HEK293T (cell line): Measurements from ENCODE around the gene GCNT1.
"Not testable (repeated sequence)": the region's sequence is repeated elsewhere in the genome, so short reads cannot be mapped to it uniquely, and the experiment has no call there.

Experiments used
- CTCF ChIA-PET: fragments of 350-600 bp; formaldehyde crosslinking; extraction: SDS; loops from one replicate; lab custom pipeline; 2021; ENCODE audit warnings: antibody characterized with exemption, inconsistent platforms; lab: Yijun Ruan, JAX
- POLR2A ChIA-PET: fragments of 350-600 bp; formaldehyde crosslinking; extraction: SDS; loops from one replicate; lab custom pipeline; 2020; ENCODE audit warnings: antibody characterized with exemption, inconsistent platforms; lab: Yijun Ruan, JAX
- DNase-seq: peaks from one replicate; pipeline ENCODE4 v3.0.0; 2012; ENCODE audit warnings: mixed read lengths; ENCODE audit errors: extremely low spot score
- ARNT ChIP-seq: fragments of 450-650 bp; IDR thresholded peaks from 2 replicates; pipeline ENCODE4 v1.6.1; 2017; ENCODE audit warnings: mild to moderate bottlenecking
- BHLHE40 ChIP-seq: fragments of 450-650 bp; IDR thresholded peaks from 2 replicates; pipeline ENCODE4 v1.6.1; 2016; ENCODE audit warnings: mild to moderate bottlenecking, moderate library complexity, borderline replicate concordance
- CTBP1 ChIP-seq: fragments of 450-650 bp; IDR thresholded peaks from 2 replicates; pipeline ENCODE4 v1.6.1; 2016; ENCODE audit warnings: borderline replicate concordance
- ELF4 ChIP-seq: fragments of 450-650 bp; IDR thresholded peaks from 2 replicates; pipeline ENCODE4 v1.6.1; 2017; ENCODE audit warnings: antibody characterized with exemption
- FOXA1 ChIP-seq: fragments of 450-650 bp; IDR thresholded peaks from 2 replicates; pipeline ENCODE4 v1.6.1; 2016; ENCODE audit warnings: mild to moderate bottlenecking
- FOXK2 ChIP-seq: fragments of 450-650 bp; IDR thresholded peaks from 2 replicates; pipeline ENCODE4 v1.6.1; 2016; ENCODE audit warnings: mild to moderate bottlenecking
- FOXM1 ChIP-seq: fragments of 450-650 bp; IDR thresholded peaks from 2 replicates; pipeline ENCODE4 v1.6.1; 2017; ENCODE audit warnings: mild to moderate bottlenecking, borderline replicate concordance
- HDGF ChIP-seq: fragments of 450-650 bp; IDR thresholded peaks from 2 replicates; pipeline ENCODE4 v1.6.1; 2017; ENCODE audit warnings: antibody characterized with exemption, borderline replicate concordance
- L3MBTL2 ChIP-seq: fragments of 450-650 bp; conservative IDR thresholded peaks from 2 replicates; pipeline ENCODE4 v1.6.1; 2016; ENCODE audit warnings: mild to moderate bottlenecking
- LEF1 ChIP-seq: fragments of 450-650 bp; IDR thresholded peaks from 2 replicates; pipeline ENCODE4 v1.6.1; 2017; ENCODE audit warnings: mild to moderate bottlenecking, borderline replicate concordance
- NFRKB ChIP-seq: fragments of 450-650 bp; IDR thresholded peaks from 2 replicates; pipeline ENCODE4 v1.6.1; 2016; ENCODE audit warnings: mild to moderate bottlenecking, moderate library complexity
- SP1 ChIP-seq: fragments of 450-650 bp; IDR thresholded peaks from 2 replicates; pipeline ENCODE4 v1.6.1; 2017
- SUZ12 ChIP-seq: fragments of 450-650 bp; IDR thresholded peaks from 2 replicates; pipeline ENCODE4 v1.6.1; 2016; ENCODE audit warnings: mild to moderate bottlenecking
- TARDBP ChIP-seq: fragments of 450-650 bp; IDR thresholded peaks from 2 replicates; pipeline ENCODE4 v1.6.1; 2016
- ZNF384 ChIP-seq: fragments of 450-650 bp; IDR thresholded peaks from 2 replicates; pipeline ENCODE4 v1.6.1; 2016
- TF ChIP-seq, protein P1 (sequence below): fragments of 450-650 bp; IDR thresholded peaks from 2 replicates; pipeline ENCODE4 v1.6.1; 2016

GCNT1 gene

DNA sequence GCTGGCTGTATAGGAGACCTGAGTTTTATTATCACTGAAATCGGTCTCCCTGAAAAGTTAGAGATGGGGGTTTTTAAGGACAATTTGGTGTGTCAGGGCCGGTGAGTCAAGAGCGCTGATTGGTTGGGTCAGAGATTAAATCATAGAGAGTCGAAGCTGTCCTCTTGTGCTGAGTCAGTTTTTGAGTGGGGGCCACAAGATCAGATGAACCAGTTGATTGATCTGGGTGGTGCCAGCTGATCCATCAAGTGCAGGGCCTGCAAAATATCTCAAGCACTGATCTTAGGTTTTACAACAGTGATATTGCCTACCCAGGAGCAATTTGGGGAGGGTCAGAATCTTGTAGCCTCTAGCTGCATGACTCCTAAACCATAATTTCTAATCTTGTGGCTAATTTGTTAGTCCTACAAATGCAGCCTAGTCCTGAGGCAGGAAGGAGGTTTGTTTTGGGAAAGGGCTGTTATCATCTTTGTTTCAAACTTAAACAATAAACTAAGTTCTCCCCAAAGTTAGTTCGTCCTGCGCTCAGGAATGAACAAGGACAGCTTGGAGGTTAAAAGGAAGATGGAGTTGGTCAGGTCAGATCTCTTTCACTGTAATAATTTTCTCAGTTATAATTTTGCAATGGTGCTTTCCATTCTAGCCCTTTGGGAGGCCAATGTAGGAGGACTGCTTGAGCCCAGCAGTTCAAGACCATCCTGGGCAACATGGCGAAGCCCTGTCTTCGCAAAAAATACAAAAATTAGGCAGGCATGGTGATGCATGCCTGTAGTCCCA, 33.1 kb upstream of the GCNT1 start:
- TF ChIP-seq FOXM1 (no peak), FOXK2 (no peak), HDGF (no peak), ZNF384 (no peak), FOXA1 (no peak)
- no peak for DNase-seq
- CTCF ChIA-PET: no interaction called here
- POLR2A ChIA-PET: no interaction called here

DNA sequence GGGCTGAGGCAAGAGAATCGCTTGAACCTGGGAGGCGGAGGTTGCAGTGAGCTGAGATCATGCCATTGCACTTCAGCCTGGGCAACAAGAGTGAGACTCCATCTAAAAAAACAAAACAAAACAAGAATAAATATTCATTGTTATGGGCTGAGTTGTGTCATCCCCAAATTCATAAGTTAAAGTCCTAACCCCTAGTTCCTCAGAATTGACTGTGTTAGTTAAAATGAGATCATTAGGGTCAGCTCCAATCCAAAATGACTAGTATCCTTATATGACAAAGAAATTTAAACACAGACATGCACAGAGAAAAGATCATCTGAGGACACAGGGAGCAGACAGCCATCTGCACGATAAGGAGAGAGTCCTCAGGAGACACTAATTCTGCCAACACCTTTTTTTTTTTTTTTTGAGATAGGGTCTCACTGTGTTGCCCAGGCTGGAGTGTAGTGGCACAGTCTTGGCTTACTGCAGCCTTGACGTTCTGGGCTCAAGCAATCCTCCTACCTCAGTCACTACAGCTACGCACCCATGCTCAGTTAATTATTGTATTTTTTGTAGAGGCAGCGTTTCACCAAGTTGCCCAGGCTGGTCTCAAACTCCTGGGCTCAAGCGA, 32.1 kb upstream of the GCNT1 start:
- TF ChIP-seq HDGF: no peak
- TF ChIP-seq ZNF384: no peak
- no peak for TF ChIP-seq TARDBP
- no peak for TF ChIP-seq ARNT
- no peak for TF ChIP-seq SP1
- TF ChIP-seq FOXA1: no peak
- TF ChIP-seq SUZ12: no peak
- TF ChIP-seq CTBP1: no peak
- no peak for TF ChIP-seq NFRKB
- CTCF ChIA-PET: interaction anchor here (0.6 kb wide), 1 partner anchor 263 kb away, joined by 3 read pairs; no protein-coding TSS in a partner anchor
- POLR2A ChIA-PET: no interaction called here
- DNase-seq: no peak

DNA sequence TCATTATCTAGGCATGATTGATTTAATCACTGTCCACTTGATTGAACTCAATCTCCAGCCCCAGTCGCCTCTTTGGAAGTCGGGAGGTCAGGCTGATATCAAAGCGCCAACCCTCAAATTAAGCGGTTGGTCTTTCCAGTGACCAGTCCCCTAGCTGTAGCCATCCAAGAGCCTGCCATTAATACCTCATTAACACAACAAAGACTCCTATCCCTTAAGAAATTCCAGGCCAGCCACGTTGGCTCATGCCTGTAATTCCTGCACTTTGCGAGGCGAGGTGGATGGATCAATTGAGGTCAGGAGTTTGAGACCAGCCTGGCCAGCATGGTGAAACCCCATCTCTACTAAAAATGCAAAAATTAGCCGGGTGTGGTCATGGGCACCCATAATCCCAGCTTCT, 27.4 kb upstream of the GCNT1 start:
- ChIA-PET CTCF (no interaction called here), POLR2A (no interaction called here)
- no peak for DNase-seq
- no peak for TF ChIP-seq NFRKB
- TF ChIP-seq, protein P1, sequence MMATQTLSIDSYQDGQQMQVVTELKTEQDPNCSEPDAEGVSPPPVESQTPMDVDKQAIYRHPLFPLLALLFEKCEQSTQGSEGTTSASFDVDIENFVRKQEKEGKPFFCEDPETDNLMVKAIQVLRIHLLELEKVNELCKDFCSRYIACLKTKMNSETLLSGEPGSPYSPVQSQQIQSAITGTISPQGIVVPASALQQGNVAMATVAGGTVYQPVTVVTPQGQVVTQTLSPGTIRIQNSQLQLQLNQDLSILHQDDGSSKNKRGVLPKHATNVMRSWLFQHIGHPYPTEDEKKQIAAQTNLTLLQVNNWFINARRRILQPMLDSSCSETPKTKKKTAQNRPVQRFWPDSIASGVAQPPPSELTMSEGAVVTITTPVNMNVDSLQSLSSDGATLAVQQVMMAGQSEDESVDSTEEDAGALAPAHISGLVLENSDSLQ: no peak
- TF ChIP-seq SUZ12: no peak
- TF ChIP-seq SP1: no peak
- TF ChIP-seq FOXK2: no peak
- TF ChIP-seq ARNT: no peak
- no peak for TF ChIP-seq TARDBP
- no peak for TF ChIP-seq CTBP1
- TF ChIP-seq LEF1: no peak
- no peak for TF ChIP-seq FOXA1
- TF ChIP-seq FOXM1: no peak
- TF ChIP-seq L3MBTL2: no peak
- no peak for TF ChIP-seq ELF4
- no peak for TF ChIP-seq BHLHE40
- no peak for TF ChIP-seq ZNF384
- no peak for TF ChIP-seq HDGF

DNA sequence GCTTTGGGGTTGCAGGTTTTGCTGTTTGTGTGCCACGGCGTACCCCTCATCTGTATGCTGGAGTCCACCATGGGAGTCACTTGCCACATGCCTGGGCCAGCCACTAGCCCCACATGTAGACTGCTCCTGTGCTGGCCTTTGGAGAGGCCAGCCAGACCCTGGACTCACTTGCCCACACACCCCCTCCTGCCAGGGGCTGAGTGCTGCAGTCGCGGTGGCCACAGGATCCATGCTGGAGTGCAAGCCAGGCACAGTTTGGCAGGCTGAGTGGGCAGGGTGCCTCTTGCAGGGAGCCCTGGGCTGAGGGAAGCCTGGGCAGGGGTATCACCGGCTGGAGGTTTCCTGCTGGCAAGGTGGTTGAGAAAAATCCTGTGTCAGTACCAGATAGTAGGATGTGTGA, 25.6 kb upstream of the GCNT1 start:
- CTCF ChIA-PET: interaction anchor here (0.9 kb wide), 1 partner anchor 14 kb away, joined by 3 read pairs; no protein-coding TSS in a partner anchor
- POLR2A ChIA-PET: no interaction called here
- TF ChIP-seq NFRKB (no peak), SUZ12 (no peak), L3MBTL2 (no peak), ZNF384 (no peak), HDGF (no peak), CTBP1 (no peak), FOXM1 (no peak), ELF4 (no peak), SP1 (no peak), FOXK2 (no peak), ARNT (no peak), FOXA1 (no peak), LEF1 (no peak), TARDBP (no peak)
- DNase-seq: no peak

DNA sequence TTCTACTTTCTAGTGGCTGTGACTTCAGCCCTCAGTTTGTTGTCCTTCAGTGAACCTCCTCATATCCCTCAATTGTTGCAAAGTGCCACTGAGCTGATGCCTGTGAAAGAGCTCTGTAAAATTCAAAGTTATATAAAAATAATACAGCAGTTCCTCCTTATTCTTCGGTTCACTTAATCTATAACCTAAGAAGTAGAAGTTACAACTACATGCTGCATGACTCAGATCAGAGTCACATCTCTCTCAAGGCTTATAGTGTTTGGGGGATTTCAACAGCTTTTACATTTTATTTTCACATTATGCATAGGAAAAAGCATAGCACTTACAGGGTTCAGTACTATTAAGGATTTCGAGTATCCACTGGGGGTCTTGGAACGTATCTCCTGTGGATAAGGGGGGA, 25.1 kb upstream of the GCNT1 start:
- POLR2A ChIA-PET: no interaction called here
- CTCF ChIA-PET: interaction anchor here (0.9 kb wide), 1 partner anchor 15 kb away, joined by 3 read pairs; no protein-coding TSS in a partner anchor

DNA sequence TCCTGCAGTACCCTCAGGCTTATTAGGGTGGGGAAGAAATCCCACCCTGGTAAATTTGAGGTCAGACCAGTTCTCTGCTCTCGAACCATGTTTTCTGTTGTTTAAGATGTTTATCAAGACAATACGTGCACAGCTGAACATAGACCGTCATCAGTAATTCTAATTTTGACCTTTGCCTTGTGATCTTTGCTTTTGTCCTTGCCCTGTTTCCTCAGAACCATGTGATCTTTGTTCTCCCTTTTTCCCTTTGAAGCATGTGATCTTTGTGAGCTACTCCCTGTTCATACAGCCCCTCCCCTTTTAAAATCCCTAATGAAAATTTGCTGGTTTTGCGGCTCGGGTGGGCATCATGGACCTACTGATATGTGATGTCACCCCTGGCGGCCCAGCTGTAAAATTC, 24.1 kb upstream of the GCNT1 start:
- CTCF ChIA-PET: not testable (repeated sequence)

More for the DNA sequence above, 25.1 kb upstream of the GCNT1 start:
- TF ChIP-seq ELF4 (no peak), L3MBTL2 (no peak), ARNT (no peak), FOXK2 (no peak), SP1 (no peak), NFRKB (no peak), ZNF384 (no peak), SUZ12 (no peak), LEF1 (no peak), TARDBP (no peak), FOXM1 (no peak), HDGF (no peak), BHLHE40 (no peak), FOXA1 (no peak), CTBP1 (no peak)
- TF ChIP-seq, protein P1: no peak
- no peak for DNase-seq

DNA sequence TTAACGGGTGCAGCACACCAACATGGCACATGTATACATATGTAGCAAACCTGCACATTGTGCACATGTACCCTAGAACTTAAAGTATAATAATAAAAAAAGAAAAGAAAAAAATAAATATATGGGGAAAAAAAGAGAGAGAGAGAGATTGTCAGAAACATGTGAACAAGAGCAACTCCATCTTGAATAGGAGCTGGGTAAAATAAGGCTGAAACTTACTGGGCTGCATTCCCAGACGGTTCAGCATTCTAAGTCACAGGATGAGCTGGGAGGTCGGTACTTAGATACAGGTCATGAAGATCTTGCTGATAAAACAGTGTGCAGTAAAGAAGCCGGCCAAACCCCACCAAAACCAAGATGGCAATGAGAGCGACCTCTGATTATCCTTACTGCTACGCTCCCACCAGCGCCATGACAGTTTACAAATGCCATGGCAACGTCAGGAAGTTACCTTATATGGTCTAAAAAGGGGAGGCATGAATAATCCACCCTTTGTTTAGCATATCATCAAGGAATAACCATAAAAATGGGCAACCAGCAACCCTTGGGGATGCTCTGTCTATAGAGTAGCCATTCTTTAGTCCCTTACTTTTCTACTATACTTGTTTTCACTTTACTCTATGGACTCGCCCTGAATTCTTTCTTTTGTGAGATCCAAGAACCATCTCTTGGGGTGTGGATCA, 21.8 kb upstream of the GCNT1 start:
- DNase-seq, CTCF ChIA-PET, POLR2A ChIA-PET: not testable (repeated sequence)

More for the DNA sequence above, 24.1 kb upstream of the GCNT1 start:
- POLR2A ChIA-PET, DNase-seq: not testable (repeated sequence)
